Activated B cell treated with CpG ODN at 0.5 μM for 24 hours (primary cell): ENCODE measurements around the gene ZCCHC12. TPM values are rescaled to one million over a fixed set of nuclear protein-coding genes. Genes with fewer than 3 reads are reported as not detected.

Experiments
- ATAC-seq: fragments of 200-7000 bp; cut with Tn5 transposase; one replicate; pipeline ENCODE4 v1.10.0; 2021; ENCODE audit warnings: low read depth, mild to moderate bottlenecking, moderate library complexity
- CTCF ChIA-PET: fragments of 350-600 bp; sonication (Branson Sonifier 250); formaldehyde crosslinking; loops from one replicate; lab custom pipeline; 2021; ENCODE audit warnings: antibody characterized with exemption; lab: Charles Lee
- POLR2A ChIA-PET: fragments of 350-600 bp; sonication (Branson Sonifier 250); formaldehyde crosslinking; loops from one replicate; lab custom pipeline; 2021; ENCODE audit warnings: antibody characterized with exemption; lab: Charles Lee
- DNase-seq: peaks from one replicate; pipeline ENCODE4 v3.0.0; 2022
- H3K27ac Mint-ChIP-seq: one replicate; pipeline ENCODE4 v1.8.0; 2020; ENCODE audit warnings: mixed read lengths
- H3K27me3 Mint-ChIP-seq: one replicate; pipeline ENCODE4 v1.8.0; 2021; ENCODE audit warnings: mixed read lengths
- H3K36me3 Mint-ChIP-seq: one replicate; pipeline ENCODE4 v1.8.0; 2021; ENCODE audit warnings: low read depth, mixed read lengths
- H3K4me1 Mint-ChIP-seq: one replicate; pipeline ENCODE4 v1.8.0; 2021; ENCODE audit warnings: mixed read lengths
- H3K4me3 Mint-ChIP-seq: one replicate; pipeline ENCODE4 v1.8.0; 2020; ENCODE audit warnings: mild to moderate bottlenecking, mixed read lengths
- H3K9me3 Mint-ChIP-seq: one replicate; pipeline ENCODE4 v1.8.0; 2020; ENCODE audit warnings: mixed read lengths
- CTCF ChIP-seq: fragments of 200-600 bp; IDR thresholded peaks from one replicate; pipeline ENCODE4 v1.8.0; 2022; ENCODE audit warnings: antibody characterized with exemption, mild to moderate bottlenecking
- intact Hi-C: fragments of 100-400 bp; cut with micrococcal nuclease; formaldehyde crosslinking; loops from one replicate; pipeline ENCODE4 v1.15.1; 2024
- total RNA-seq: library from RNA; stranded (reverse); gene quantifications from 2 replicates; pipeline ENCODE4 v1.2.3, GENCODE V29; 2022

Gene ZCCHC12
- total RNA-seq, 1 donor from 2014 or later: not detected

DNA sequence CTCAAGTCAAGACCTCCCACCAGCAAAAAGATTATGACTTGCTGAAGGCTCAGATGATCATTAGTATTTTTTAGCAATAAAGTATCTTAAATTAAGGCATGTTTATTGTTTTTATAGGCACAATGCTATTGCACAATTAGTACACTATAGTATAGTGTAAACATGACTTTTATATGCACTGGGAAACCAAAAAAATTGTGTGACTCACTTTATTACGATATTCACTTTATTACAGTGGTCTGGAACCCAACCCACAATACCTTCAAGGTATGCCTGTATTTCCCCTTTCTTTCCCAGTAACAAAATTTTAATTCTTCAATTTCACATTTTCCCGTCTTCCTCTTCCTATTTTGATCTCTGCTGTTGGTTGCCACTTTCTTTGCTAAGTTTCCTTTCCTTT lies 37.7 kb downstream of the ZCCHC12 start:
- CTCF ChIA-PET: no interaction called here
- no peak overlapping the region for H3K27ac Mint-ChIP-seq
- intact Hi-C loops: no loop called here
- ATAC-seq: no peak
- H3K4me3 Mint-ChIP-seq: no peak overlapping the region
- no peak for DNase-seq
- H3K27me3 Mint-ChIP-seq: peaks cover 2% of the 10 kb centered on the region
- H3K4me1 Mint-ChIP-seq: no peaks in the 10 kb centered on the region
- no peaks in the 10 kb centered on the region for H3K9me3 Mint-ChIP-seq
- TF ChIP-seq CTCF: no peak
- POLR2A ChIA-PET: no interaction called here
- H3K36me3 Mint-ChIP-seq: no peaks in the 10 kb centered on the region

- Mint-ChIP-seq H3K9me3 (no peaks in the 10 kb centered on the region), H3K4me1 (no peaks in the 10 kb centered on the region), H3K27me3 (peaks cover 4% of the 10 kb centered on the region), H3K4me3 (no peak overlapping the region), H3K27ac (no peak overlapping the region), H3K36me3 (no peaks in the 10 kb centered on the region)
- intact Hi-C loops: no loop called here
- ATAC-seq (no peak), DNase-seq (no peak)
- no peak for TF ChIP-seq CTCF
- POLR2A ChIA-PET: no interaction called here
- CTCF ChIA-PET: no interaction called here
These were observed 38.5 kb downstream of the ZCCHC12 start for GRCh38 chrX:118862091-118862490.

DNA sequence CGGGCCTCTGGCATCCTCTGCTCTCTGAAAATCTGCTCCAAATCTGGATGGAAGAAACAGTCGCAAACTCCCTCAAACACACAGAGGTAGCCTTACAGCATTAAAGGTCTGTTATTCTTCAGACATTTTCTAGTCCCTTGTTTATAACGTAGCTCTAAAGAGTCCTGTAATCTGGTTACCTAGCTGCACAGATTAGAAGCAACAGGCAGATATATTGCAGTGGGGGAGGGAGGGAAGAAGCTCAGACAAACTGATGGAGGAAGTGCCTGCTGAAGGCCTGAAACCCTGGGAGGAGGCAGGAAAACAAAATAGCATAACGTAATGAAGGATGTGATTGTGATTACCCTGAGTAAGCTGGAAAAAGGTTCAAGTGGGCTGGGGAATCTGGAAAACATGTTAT lies 39.4 kb downstream of the ZCCHC12 start:
- CTCF ChIA-PET: no interaction called here
- DNase-seq: no peak

DNA sequence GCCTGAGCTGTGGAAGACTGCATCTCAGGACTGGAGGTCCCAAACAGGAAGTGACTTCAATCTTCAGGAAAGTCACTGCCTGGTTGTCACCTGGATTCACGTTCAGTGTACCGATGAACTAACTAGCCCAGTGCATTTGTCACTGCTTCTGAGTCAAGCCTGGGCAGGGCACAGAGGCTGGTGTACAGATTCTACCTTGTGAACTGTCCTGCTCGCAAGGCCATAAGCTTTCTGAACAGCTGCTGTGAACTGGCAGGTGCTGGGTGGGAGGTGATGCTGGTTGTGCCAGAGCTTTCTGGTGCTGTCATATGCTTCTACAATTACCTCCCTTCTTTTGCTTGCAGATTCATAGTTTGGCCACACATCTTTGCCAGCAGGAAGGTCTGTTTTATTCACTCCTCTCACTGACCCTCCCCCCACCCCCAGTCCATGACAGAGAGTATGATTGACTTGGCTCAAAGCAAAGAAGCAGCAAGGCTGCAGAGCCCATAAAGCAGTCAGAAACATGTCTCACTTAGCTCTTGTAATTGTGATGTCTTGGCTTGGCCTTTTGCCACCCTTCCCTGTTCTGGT lies 40.5 kb downstream of the ZCCHC12 start:
- TF ChIP-seq CTCF: no peak
- Mint-ChIP-seq H3K4me3 (no peak overlapping the region), H3K4me1 (no peaks in the 10 kb centered on the region), H3K36me3 (no peaks in the 10 kb centered on the region), H3K9me3 (no peaks in the 10 kb centered on the region), H3K27ac (no peak overlapping the region), H3K27me3 (peaks cover 4% of the 10 kb centered on the region)
- no peak for DNase-seq
- intact Hi-C loops: no loop called here
- ChIA-PET POLR2A (no interaction called here), CTCF (no interaction called here)
- ATAC-seq: no peak

More for the DNA sequence above, 39.4 kb downstream of the ZCCHC12 start:
- H3K27me3 Mint-ChIP-seq: peaks cover 4% of the 10 kb centered on the region
- intact Hi-C loops: no loop called here
- H3K4me1 Mint-ChIP-seq: no peaks in the 10 kb centered on the region
- TF ChIP-seq CTCF: no peak
- H3K36me3 Mint-ChIP-seq: no peaks in the 10 kb centered on the region
- H3K4me3 Mint-ChIP-seq: no peak overlapping the region
- H3K27ac Mint-ChIP-seq: no peak overlapping the region
- no peak for ATAC-seq
- POLR2A ChIA-PET: no interaction called here
- H3K9me3 Mint-ChIP-seq: no peaks in the 10 kb centered on the region

DNA sequence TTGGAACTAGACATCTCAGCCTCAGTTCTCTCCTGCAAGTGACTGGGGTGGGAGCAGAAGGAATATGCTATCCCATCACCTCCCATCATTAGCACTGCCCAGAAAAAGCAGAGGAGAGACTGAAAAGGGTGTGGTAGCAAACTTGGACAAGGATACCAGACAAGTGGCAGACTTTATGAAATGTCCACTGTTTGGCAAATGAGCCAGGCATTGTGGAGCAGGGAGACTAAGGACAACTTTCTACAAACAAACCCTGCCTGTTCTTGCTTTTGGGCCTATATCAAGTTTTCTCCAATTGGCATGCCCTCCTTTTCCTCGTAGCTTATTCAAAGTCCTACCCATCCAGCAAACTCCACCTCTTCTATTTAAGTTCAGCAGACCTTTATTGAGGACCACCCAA lies 41.6 kb downstream of the ZCCHC12 start:
- Mint-ChIP-seq H3K36me3 (no peaks in the 10 kb centered on the region), H3K9me3 (no peaks in the 10 kb centered on the region), H3K4me3 (no peak overlapping the region), H3K27ac (no peak overlapping the region), H3K27me3 (peaks cover 3% of the 10 kb centered on the region), H3K4me1 (no peaks in the 10 kb centered on the region)
- TF ChIP-seq CTCF: no peak
- intact Hi-C loops: no loop called here
- ChIA-PET POLR2A (no interaction called here), CTCF (no interaction called here)
- DNase-seq: no peak
- ATAC-seq: no peak
